ENCODE results near the gene KLHL3. TPM values are rescaled to one million over a fixed set of nuclear protein-coding genes. Genes with fewer than 3 reads are reported as not detected.

Gene KLHL3
- total and polyA plus RNA-seq, 12 donors, result 12.4 to 37.4 (median 23.7) TPM

- H3K36me3 ChIP-seq, result peaks cover 0 to 31% (median 14%) of the 10 kb centered on the region in 9 donors
- no peak overlapping the region for H3K4me3 ChIP-seq
- intact Hi-C loops (cut with DNase I), result no loop called here
- peak in 1 of 8 donors; percentile 42 for ATAC-seq
- DNase-seq, result no peak
- no peaks in the 10 kb centered on the region for H3K27me3 ChIP-seq
- 54 to 68% methylated on average over 4 of the region's 4 CpGs for WGBS, 2 donors
- H3K4me1 ChIP-seq, result peaks cover 0 to 24% (median 12%) of the 10 kb centered on the region in 9 donors
- no peaks in the 10 kb centered on the region for H3K9me3 ChIP-seq
- peak overlapping the region in 2 of 10 donors; percentile 32 to 49 for H3K27ac ChIP-seq
- TF ChIP-seq, protein P1, sequence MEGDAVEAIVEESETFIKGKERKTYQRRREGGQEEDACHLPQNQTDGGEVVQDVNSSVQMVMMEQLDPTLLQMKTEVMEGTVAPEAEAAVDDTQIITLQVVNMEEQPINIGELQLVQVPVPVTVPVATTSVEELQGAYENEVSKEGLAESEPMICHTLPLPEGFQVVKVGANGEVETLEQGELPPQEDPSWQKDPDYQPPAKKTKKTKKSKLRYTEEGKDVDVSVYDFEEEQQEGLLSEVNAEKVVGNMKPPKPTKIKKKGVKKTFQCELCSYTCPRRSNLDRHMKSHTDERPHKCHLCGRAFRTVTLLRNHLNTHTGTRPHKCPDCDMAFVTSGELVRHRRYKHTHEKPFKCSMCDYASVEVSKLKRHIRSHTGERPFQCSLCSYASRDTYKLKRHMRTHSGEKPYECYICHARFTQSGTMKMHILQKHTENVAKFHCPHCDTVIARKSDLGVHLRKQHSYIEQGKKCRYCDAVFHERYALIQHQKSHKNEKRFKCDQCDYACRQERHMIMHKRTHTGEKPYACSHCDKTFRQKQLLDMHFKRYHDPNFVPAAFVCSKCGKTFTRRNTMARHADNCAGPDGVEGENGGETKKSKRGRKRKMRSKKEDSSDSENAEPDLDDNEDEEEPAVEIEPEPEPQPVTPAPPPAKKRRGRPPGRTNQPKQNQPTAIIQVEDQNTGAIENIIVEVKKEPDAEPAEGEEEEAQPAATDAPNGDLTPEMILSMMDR (IDR thresholded peaks at IDR 0.05), result no peak
Measured at GRCh38 chr5:137679195-137679594, 56.7 kb downstream of the KLHL3 start.

DNA sequence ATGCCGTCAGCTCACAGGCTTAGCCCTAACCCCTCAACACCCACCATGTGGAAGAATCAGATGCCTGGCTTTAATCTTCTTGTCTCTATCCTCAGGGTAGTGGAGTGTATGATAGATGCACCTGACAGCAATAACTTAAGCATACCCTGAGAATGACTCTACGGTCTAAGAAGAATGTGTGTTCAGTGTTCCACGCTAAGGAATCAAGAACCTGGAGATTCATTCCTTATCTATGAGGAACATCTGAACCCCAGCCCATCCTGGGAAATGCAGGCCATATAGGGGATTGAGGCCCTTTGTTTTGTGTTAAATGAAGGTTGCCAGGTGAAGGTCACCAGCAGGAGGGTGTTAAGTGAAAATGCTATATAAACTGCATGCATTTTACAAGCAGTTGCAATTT, 63.0 kb downstream of the KLHL3 start:
- WGBS, 2 donors, result 45 to 64% methylated on average over 3 of the region's 3 CpGs
- no peaks in the 10 kb centered on the region for H3K9me3 ChIP-seq
- no peak overlapping the region for H3K27ac ChIP-seq
- H3K36me3 ChIP-seq, result peaks cover 0 to 54% (median 11%) of the 10 kb centered on the region in 9 donors
- DNase-seq (no peak), ATAC-seq (no peak)
- TF ChIP-seq, protein P1 (IDR thresholded peaks at IDR 0.05), result no peak
- H3K4me1 ChIP-seq, result peaks cover 0 to 4% (median 0%) of the 10 kb centered on the region in 9 donors
- no peak overlapping the region for H3K4me3 ChIP-seq
- no peaks in the 10 kb centered on the region for H3K27me3 ChIP-seq
- intact Hi-C loops (cut with DNase I), result no loop called here

GRCh38 chr5:137672001-137672400, 63.9 kb downstream of the KLHL3 start:
- Histone ChIP-seq H3K4me1 (peaks cover 0 to 9% (median 6%) of the 10 kb centered on the region in 9 donors), H3K27ac (no peak overlapping the region), H3K9me3 (no peaks in the 10 kb centered on the region), H3K27me3 (no peaks in the 10 kb centered on the region), H3K36me3 (peaks cover 0 to 47% (median 11%) of the 10 kb centered on the region in 9 donors), H3K4me3 (no peak overlapping the region)
- TF ChIP-seq, protein P1 (IDR thresholded peaks at IDR 0.05), result no peak
- 75 to 84% methylated on average over 6 of the region's 6 CpGs for WGBS, 2 donors
- no peak for DNase-seq
- no peak for ATAC-seq
- intact Hi-C loops (cut with DNase I), result no loop called here

GRCh38 chr5:137669811-137670210, 66.1 kb downstream of the KLHL3 start:
- intact Hi-C loops (cut with DNase I), result loop anchor here in 1 of 10 donors (5.0 kb wide), 1 partner anchor 32 kb away; no protein-coding TSS in a partner anchor
- no peaks in the 10 kb centered on the region for H3K9me3 ChIP-seq
- TF ChIP-seq, protein P1 (IDR thresholded peaks at IDR 0.05), result no peak
- H3K4me1 ChIP-seq, result peaks cover 0 to 28% (median 22%) of the 10 kb centered on the region in 9 donors
- ATAC-seq (no peak), DNase-seq (no peak)
- no peak overlapping the region for H3K27ac ChIP-seq
- no peaks in the 10 kb centered on the region for H3K27me3 ChIP-seq
- WGBS, 2 donors, result 92 to 95% methylated on average over 4 of the region's 4 CpGs
- H3K36me3 ChIP-seq, result peaks cover 0 to 32% (median 0%) of the 10 kb centered on the region in 9 donors
- no peak overlapping the region for H3K4me3 ChIP-seq

All from heart right ventricle (tissue), 16 donors.